IMR-90 (cell line): ENCODE data around the gene RNF213. TPM values are rescaled to one million over a fixed set of nuclear protein-coding genes. Genes with fewer than 3 reads are reported as not detected.

ENCODE experiments used
- ATAC-seq: fragments of 200-7000 bp; cut with Tn5 transposase; 2 replicates; pipeline ENCODE4 v1.9.1; 2020; ENCODE audit warnings: low read depth, mild to moderate bottlenecking, moderate library complexity
- BruUV-seq: library from RNA; stranded (reverse); fragments of 400-500 nt; replicated peaks from 2 replicates; lab custom pipeline; 2021; lab: Mats Ljungman, UMichigan
- CTCF ChIA-PET: fragments of 300-600 bp; formaldehyde crosslinking; extraction: SDS; loops from one replicate; lab custom pipeline; 2021; ENCODE audit warnings: antibody characterized with exemption; lab: Yijun Ruan, JAX
- POLR2A ChIA-PET: fragments of 300-600 bp; sonication (Branson Sonifier 250); formaldehyde crosslinking; loops from one replicate; lab custom pipeline; 2022; ENCODE audit warnings: antibody characterized with exemption; ENCODE audit not compliant: unreplicated experiment; lab: Charles Lee
- DNase-seq: peaks from one replicate; pipeline ENCODE4 v3.0.0; 2013
- H2AFZ ChIP-seq: replicated peaks from 2 replicates; pipeline ENCODE3; 2013; ENCODE audit warnings: low read length, mild to moderate bottlenecking; ENCODE audit not compliant: poor library complexity
- H2AK5ac ChIP-seq: 2 replicates; pipeline ENCODE4 v1.6.1; 2013; ENCODE audit warnings: low read depth, low read length, inconsistent platforms
- H2AK9ac ChIP-seq: replicated peaks from 2 replicates; pipeline ENCODE3; 2013; ENCODE audit warnings: mild to moderate bottlenecking, low read depth, low read length, moderate library complexity; ENCODE audit not compliant: poor library complexity
- H2BK120ac ChIP-seq: 2 replicates; pipeline ENCODE4 v1.6.1; 2013; ENCODE audit warnings: low read depth, low read length, inconsistent platforms
- H2BK15ac ChIP-seq: 3 replicates; pipeline ENCODE4 v1.6.1; 2013; ENCODE audit warnings: low read depth, low read length, inconsistent platforms
- H2BK20ac ChIP-seq: 2 replicates; pipeline ENCODE4 v1.6.1; 2013; ENCODE audit warnings: low read depth, mild to moderate bottlenecking, inconsistent platforms, low read length, moderate library complexity
- H2BK5ac ChIP-seq: 2 replicates; pipeline ENCODE4 v1.6.1; 2013; ENCODE audit warnings: mild to moderate bottlenecking, low read depth, low read length, inconsistent platforms; ENCODE audit not compliant: poor library complexity, severe bottlenecking
- H3K14ac ChIP-seq: replicated peaks from 2 replicates; pipeline ENCODE4 v1.6.1; 2013; ENCODE audit warnings: low read depth, low read length, inconsistent platforms
- H3K18ac ChIP-seq: 2 replicates; pipeline ENCODE4 v1.6.1; 2013; ENCODE audit warnings: low read depth, low read length, control low read depth
- H3K23ac ChIP-seq: 2 replicates; pipeline ENCODE4 v1.6.1; 2013; ENCODE audit warnings: low read depth, low read length, inconsistent platforms
- H3K27ac ChIP-seq: 2 replicates; pipeline ENCODE4 v1.5.1; 2013; ENCODE audit warnings: mild to moderate bottlenecking, control low read depth, low read length; ENCODE audit not compliant: insufficient read depth
- H3K27me3 ChIP-seq: 2 replicates; pipeline ENCODE4 v1.6.1; 2013; ENCODE audit warnings: low read length; ENCODE audit not compliant: control insufficient read depth, insufficient read depth
- H3K36me3 ChIP-seq: 2 replicates; pipeline ENCODE4 v1.6.1; 2013; ENCODE audit warnings: low read length, mixed read lengths; ENCODE audit not compliant: control insufficient read depth, insufficient read depth
- H3K4ac ChIP-seq: 2 replicates; pipeline ENCODE4 v1.6.1; 2013; ENCODE audit warnings: low read depth, low read length, inconsistent platforms
- H3K4me1 ChIP-seq: 2 replicates; pipeline ENCODE4 v1.6.1; 2013; ENCODE audit warnings: low read length, mixed read lengths; ENCODE audit not compliant: control insufficient read depth, insufficient read depth
- H3K4me2 ChIP-seq: 2 replicates; pipeline ENCODE4 v1.6.1; 2013; ENCODE audit warnings: low read depth, mild to moderate bottlenecking, control low read depth, low read length, moderate library complexity
- H3K4me3 ChIP-seq: 2 replicates; pipeline ENCODE4 v1.5.1; 2013; ENCODE audit warnings: low read depth, mild to moderate bottlenecking, control low read depth, low read length, moderate library complexity; ENCODE audit not compliant: insufficient read depth
- H3K56ac ChIP-seq: 2 replicates; pipeline ENCODE4 v1.6.1; 2013; ENCODE audit warnings: low read length, inconsistent platforms; ENCODE audit not compliant: insufficient read depth; ENCODE audit errors: extremely low read depth
- H3K79me1 ChIP-seq, 2 experiments: 2 replicates each; pipeline ENCODE4 v1.6.1; 2013; ENCODE audit warnings: low read length in 2 of 2, inconsistent platforms in 1 of 2, low read depth in 1 of 2
- H3K9ac ChIP-seq: 2 replicates; pipeline ENCODE4 v1.6.1; 2013; ENCODE audit warnings: low read depth, low read length, control low read depth
- H3K9me1 ChIP-seq: 2 replicates; pipeline ENCODE4 v1.6.1; 2013; ENCODE audit warnings: low read length, inconsistent platforms; ENCODE audit not compliant: insufficient read depth
- H3K9me3 ChIP-seq: 2 replicates; pipeline ENCODE4 v1.6.1; 2013; ENCODE audit warnings: low read length; ENCODE audit not compliant: control insufficient read depth, insufficient read depth
- H4K20me1 ChIP-seq: 2 replicates; pipeline ENCODE4 v1.6.1; 2013; ENCODE audit warnings: low read length, inconsistent platforms; ENCODE audit not compliant: insufficient read depth
- H4K5ac ChIP-seq: 2 replicates; pipeline ENCODE4 v1.6.1; 2013; ENCODE audit warnings: mild to moderate bottlenecking, low read depth, low read length, control low read depth
- H4K8ac ChIP-seq, 2 experiments: 2 replicates each; pipeline ENCODE4 v1.6.1; 2013; ENCODE audit warnings: low read depth in 2 of 2, low read length in 2 of 2, control low read depth in 1 of 2, inconsistent platforms in 1 of 2
- H4K91ac ChIP-seq: 2 replicates; pipeline ENCODE4 v1.6.1; 2013; ENCODE audit warnings: low read depth, low read length, inconsistent platforms; ENCODE audit not compliant: insufficient read depth
- BHLHE40 ChIP-seq: fragments of 150-350 bp; IDR thresholded peaks from 2 replicates; pipeline ENCODE4 v1.6.1; 2016; ENCODE audit warnings: mild to moderate bottlenecking, low read depth, low read length
- CEBPB ChIP-seq: IDR thresholded peaks from 2 replicates; pipeline ENCODE4 v1.6.1; 2012; ENCODE audit warnings: low read depth, low read length, improper control_type of control experiment
- CHD1 ChIP-seq: IDR thresholded peaks from 2 replicates; pipeline ENCODE4 v1.6.1; 2012; ENCODE audit warnings: low read depth, low read length, improper control_type of control experiment
- CTCF ChIP-seq: conservative IDR thresholded peaks from 2 replicates; pipeline ENCODE4 v1.5.1; 2012; ENCODE audit warnings: mild to moderate bottlenecking, low read depth, low read length, improper control_type of control experiment
- ELK1 ChIP-seq: fragments of 150-350 bp; IDR thresholded peaks from 2 replicates; pipeline ENCODE4 v1.6.1; 2016; ENCODE audit warnings: low read depth, mild to moderate bottlenecking, low read length, moderate library complexity, borderline replicate concordance
- FOS ChIP-seq: fragments of 150-350 bp; IDR thresholded peaks from 2 replicates; pipeline ENCODE4 v1.6.1; 2016; ENCODE audit warnings: low read depth, low read length
- MAFK ChIP-seq: IDR thresholded peaks from 2 replicates; pipeline ENCODE4 v1.6.1; 2012; ENCODE audit warnings: low read depth, low read length, improper control_type of control experiment
- MAZ ChIP-seq: IDR thresholded peaks from 2 replicates; pipeline ENCODE4 v1.6.1; 2012; ENCODE audit warnings: low read depth, mild to moderate bottlenecking, low read length, improper control_type of control experiment, moderate library complexity, borderline replicate concordance
- NFE2L2 ChIP-seq: fragments of 150-350 bp; IDR thresholded peaks from 2 replicates; pipeline ENCODE4 v1.6.1; 2016; ENCODE audit warnings: low read depth, mild to moderate bottlenecking, low read length
- POLR2A ChIP-seq: IDR thresholded peaks from 2 replicates; pipeline ENCODE4 v1.6.1; 2012; ENCODE audit warnings: mild to moderate bottlenecking, low read depth, low read length
- RAD21 ChIP-seq: IDR thresholded peaks from 2 replicates; pipeline ENCODE4 v1.6.1; 2012; ENCODE audit warnings: low read length, improper control_type of control experiment
- RCOR1 ChIP-seq: IDR thresholded peaks from 2 replicates; pipeline ENCODE4 v1.6.1; 2012; ENCODE audit warnings: mild to moderate bottlenecking, low read length, improper control_type of control experiment; ENCODE audit not compliant: insufficient replicate concordance
- RFX5 ChIP-seq: IDR thresholded peaks from 2 replicates; pipeline ENCODE4 v1.8.0; 2012; ENCODE audit warnings: low read depth, mild to moderate bottlenecking, low read length, moderate library complexity
- SMC3 ChIP-seq: fragments of 150-350 bp; IDR thresholded peaks from 2 replicates; pipeline ENCODE4 v1.6.1; 2016; ENCODE audit warnings: low read depth, mild to moderate bottlenecking, antibody characterized with exemption, low read length, moderate library complexity
- WGBS, 2 experiments: methylation state at CpG; one replicate each; pipeline versions ENCODE4 v1.1.5 to v1.1.7; 2013; ENCODE audit warnings: missing lambda C conversion rate in 2 of 2; ENCODE audit not compliant: insufficient read length in 1 of 2; ENCODE audit errors: extremely low coverage in 2 of 2; 5-methylcytosine and 5-hydroxymethylcytosine counted together
- dilution Hi-C: fragments of 300-500 bp; cut with HindIII; formaldehyde crosslinking; loops from one replicate; pipeline ENCODE4 v1.14.3; 2018; ENCODE audit warnings: low sequenced_read_pairs; ENCODE audit not compliant: unreplicated experiment
- in situ Hi-C: fragments of 300-500 bp; cut with MboI; formaldehyde crosslinking; loops from 3 replicates; pipeline ENCODE4 v1.14.3; 2019; ENCODE audit warnings: low sequenced_read_pairs, inconsistent platforms, mixed read lengths
- intact Hi-C: fragments of 100-400 bp; cut with micrococcal nuclease; formaldehyde crosslinking; loops from 2 replicates; pipeline ENCODE4 v1.10.0; 2022
- polyA plus RNA-seq, 3 experiments: library from polyadenylated mRNA; depleted of rRNA; stranded (reverse); fragments of >200 nt; gene quantifications; 2 replicates each; pipeline ENCODE4 v1.2.3, GENCODE V29; 2012; ENCODE audit warnings: low replicate concordance in 1 of 3
- total RNA-seq: library from RNA; depleted of rRNA; stranded (reverse); fragments of >200 nt; gene quantifications from 2 replicates; pipeline ENCODE4 v1.2.3, GENCODE V29; 2012

Gene RNF213
- total and polyA plus RNA-seq, 2 of the 4 experiments (the other 2 are of a cell fraction) = 23.4 to 36.0 TPM

- TF ChIP-seq RFX5 (no peak), ELK1 (no peak), NFE2L2 (no peak), MAFK (no peak)
Measured at GRCh38 chr17:80267391-80267790, 6.7 kb downstream of the RNF213 start (continued).

GRCh38 chr17:80268427-80268826 lies 7.8 kb downstream of the RNF213 start:
- no peak overlapping the region for H3K4me2 ChIP-seq
- no peak overlapping the region for H2AK9ac ChIP-seq
- no peak overlapping the region for H3K56ac ChIP-seq
- H4K91ac ChIP-seq = no peak overlapping the region
- H3K27ac ChIP-seq = no peak overlapping the region
- H3K23ac ChIP-seq = no peak overlapping the region
- no peak overlapping the region for H3K18ac ChIP-seq
- H3K36me3 ChIP-seq = peaks cover 43% of the 10 kb centered on the region
- peaks cover 8% of the 10 kb centered on the region; the same call in 1 of the 2 replicates for H4K20me1 ChIP-seq
- peaks cover 10% of the 10 kb centered on the region for H3K9me1 ChIP-seq
- no peak overlapping the region for H3K14ac ChIP-seq
- dilution Hi-C loops (no loop called here), in situ Hi-C loops (no loop called here), intact Hi-C loops (no loop called here)
- no peaks in the 10 kb centered on the region for H3K27me3 ChIP-seq
- no TSS peak for BruUV-seq
- H3K9ac ChIP-seq = no peak overlapping the region
- H2BK120ac ChIP-seq = no peak overlapping the region
- H2AFZ ChIP-seq = no peak overlapping the region
- peaks cover 7% of the 10 kb centered on the region for H3K4me1 ChIP-seq
- H2AK5ac ChIP-seq = no peak overlapping the region
- no peak overlapping the region for H2BK15ac ChIP-seq
- H2BK5ac ChIP-seq = no peak overlapping the region
- H3K79me1 ChIP-seq = peaks cover 11 to 58% of the 10 kb centered on the region in 2 experiments; a peak in 2 of 4 replicates
- no peak overlapping the region for H2BK20ac ChIP-seq
- ChIA-PET POLR2A (no interaction called here), CTCF (no interaction called here)
- no peak for ATAC-seq
- H3K4ac ChIP-seq = no peak overlapping the region
- H3K4me3 ChIP-seq = no peak overlapping the region
- H4K5ac ChIP-seq = no peak overlapping the region
- 83% methylated on average over 1 of the region's 4 CpGs; no CpG with 5 or more reads in 1 of the 2 experiments for WGBS, 2 experiments
- no peak for DNase-seq
- H4K8ac ChIP-seq = no peak overlapping the region
- TF ChIP-seq NFE2L2 (no peak), SMC3 (no peak), RCOR1 (no peak), POLR2A (no peak), MAFK (no peak), CTCF (no peak), CEBPB (no peak), RAD21 (no peak), MAZ (no peak), BHLHE40 (no peak), FOS (no peak), ELK1 (no peak), RFX5 (no peak), CHD1 (no peak)
- no peaks in the 10 kb centered on the region for H3K9me3 ChIP-seq
